HepG2 (cell line): Measurements from ENCODE around the gene CSTPP1.

ENCODE experiments used
- CHD2 ChIP-seq: IDR thresholded peaks from 2 replicates; pipeline ENCODE4 v1.6.1; 2011; ENCODE audit warnings: low read depth, low read length, improper control_type of control experiment
- CTCF ChIP-seq: sonication (generic); formaldehyde crosslinking; IDR thresholded peaks from 2 replicates; pipeline ENCODE4 v1.5.0; 2020; ENCODE audit warnings: mild to moderate bottlenecking, missing genetic modification reagents, moderate library complexity
- ESRRA ChIP-seq: sonication (generic); formaldehyde crosslinking; IDR thresholded peaks from 2 replicates; pipeline ENCODE4 v1.5.1; 2020; ENCODE audit warnings: mild to moderate bottlenecking, low read depth, missing genetic modification reagents
- IRF9 ChIP-seq: sonication (generic); formaldehyde crosslinking; IDR thresholded peaks from 2 replicates; pipeline ENCODE4 v1.8.0; 2022; ENCODE audit warnings: missing genetic modification reagents, mild to moderate bottlenecking, borderline replicate concordance
- MIER2 ChIP-seq: IDR thresholded peaks from 2 replicates; pipeline ENCODE4 v1.6.1; 2016; ENCODE audit warnings: missing biosample characterization, missing genetic modification reagents
- PHB2 ChIP-seq: fragments of 450-650 bp; IDR thresholded peaks from 2 replicates; pipeline ENCODE4 v1.6.1; 2018; ENCODE audit not compliant: partially characterized antibody
- POLR2AphosphoS5 ChIP-seq: IDR thresholded peaks from 2 replicates; pipeline ENCODE4 v1.6.1; 2012; ENCODE audit warnings: low read depth, low read length
- RBFOX2 ChIP-seq: fragments of 200-400 bp; formaldehyde crosslinking; IDR thresholded peaks from 2 replicates; pipeline ENCODE4 v1.6.1; 2017; ENCODE audit warnings: low read depth, mild to moderate bottlenecking, low read length
- SRY ChIP-seq: sonication (generic); formaldehyde crosslinking; IDR thresholded peaks from 2 replicates; pipeline ENCODE4 v1.8.0; 2022; ENCODE audit warnings: mild to moderate bottlenecking, missing genetic modification reagents
- ZBTB49 ChIP-seq: sonication (generic); formaldehyde crosslinking; IDR thresholded peaks from 2 replicates; pipeline ENCODE4 v1.4.0; 2020; ENCODE audit warnings: missing genetic modification reagents, borderline replicate concordance
- ZFX ChIP-seq: sonication (generic); formaldehyde crosslinking; IDR thresholded peaks from 2 replicates; pipeline ENCODE4 v1.4.0; 2020; ENCODE audit warnings: mild to moderate bottlenecking, low read depth, missing genetic modification reagents, moderate library complexity
- ZNF570 ChIP-seq: sonication (generic); formaldehyde crosslinking; IDR thresholded peaks from 2 replicates; pipeline ENCODE4 v1.4.0; 2020; ENCODE audit warnings: mild to moderate bottlenecking, missing genetic modification reagents, borderline replicate concordance
- ZNF780A ChIP-seq: sonication (generic); formaldehyde crosslinking; IDR thresholded peaks from 2 replicates; pipeline ENCODE4 v1.8.0; 2022; ENCODE audit warnings: mild to moderate bottlenecking, missing genetic modification reagents, moderate library complexity
- TF ChIP-seq, protein P1 (sequence below): sonication (generic); formaldehyde crosslinking; conservative IDR thresholded peaks from 2 replicates; pipeline ENCODE4 v1.5.0; 2020; ENCODE audit warnings: missing genetic modification reagents

DNA sequence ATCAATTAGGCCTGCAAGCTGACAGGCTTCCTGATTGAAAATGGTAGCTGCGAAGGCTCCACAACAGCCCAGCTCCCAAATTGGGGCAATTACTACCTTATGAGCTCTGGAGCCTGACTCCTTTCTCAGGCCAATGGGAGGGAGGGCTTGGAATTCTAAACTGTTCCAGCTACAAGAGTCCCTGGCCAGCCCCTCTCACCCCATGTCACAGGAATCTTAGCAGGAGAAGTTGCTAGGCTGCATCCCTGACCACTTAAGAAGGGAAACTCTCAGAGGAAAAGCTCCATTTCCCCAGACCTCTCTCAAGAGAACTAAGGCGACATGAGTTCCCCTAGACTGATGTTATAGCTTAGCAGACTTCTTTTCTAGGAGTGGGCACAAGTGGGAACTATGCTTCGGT, 23.1 kb upstream of the CSTPP1 start:
- TF ChIP-seq ESRRA (no peak), ZFX (CRISPR knock-in tag) (no peak), ZBTB49 (no peak), PHB2 (no peak), POLR2AphosphoS5 (no peak), CTCF (CRISPR knock-in tag) (no peak), CHD2 (no peak), ZNF780A (CRISPR knock-in tag) (no peak), ZNF570 (CRISPR knock-in tag) (no peak), MIER2 (CRISPR knock-in tag) (no peak), RBFOX2 (no peak), SRY (CRISPR knock-in tag) (no peak), IRF9 (CRISPR knock-in tag) (no peak)
- TF ChIP-seq, protein P1, sequence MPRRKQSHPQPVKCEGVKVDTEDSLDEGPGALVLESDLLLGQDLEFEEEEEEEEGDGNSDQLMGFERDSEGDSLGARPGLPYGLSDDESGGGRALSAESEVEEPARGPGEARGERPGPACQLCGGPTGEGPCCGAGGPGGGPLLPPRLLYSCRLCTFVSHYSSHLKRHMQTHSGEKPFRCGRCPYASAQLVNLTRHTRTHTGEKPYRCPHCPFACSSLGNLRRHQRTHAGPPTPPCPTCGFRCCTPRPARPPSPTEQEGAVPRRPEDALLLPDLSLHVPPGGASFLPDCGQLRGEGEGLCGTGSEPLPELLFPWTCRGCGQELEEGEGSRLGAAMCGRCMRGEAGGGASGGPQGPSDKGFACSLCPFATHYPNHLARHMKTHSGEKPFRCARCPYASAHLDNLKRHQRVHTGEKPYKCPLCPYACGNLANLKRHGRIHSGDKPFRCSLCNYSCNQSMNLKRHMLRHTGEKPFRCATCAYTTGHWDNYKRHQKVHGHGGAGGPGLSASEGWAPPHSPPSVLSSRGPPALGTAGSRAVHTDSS (CRISPR knock-in tag), result no peak
